Astrocyte (in vitro differentiated cells and primary cell): ENCODE results near the gene IRS4.

ENCODE experiments used
- EZH2 ChIP-seq: IDR thresholded peaks from 2 replicates; pipeline ENCODE4 v1.6.1; 2012; ENCODE audit warnings: mild to moderate bottlenecking, low read length, inconsistent platforms; ENCODE audit not compliant: insufficient read depth
- TF ChIP-seq, protein P1 (sequence below): IDR thresholded peaks from 2 replicates; pipeline ENCODE4 v1.5.1; 2011; ENCODE audit warnings: low read depth, mild to moderate bottlenecking, inconsistent platforms, low read length, moderate library complexity; ENCODE audit not compliant: insufficient read depth

DNA sequence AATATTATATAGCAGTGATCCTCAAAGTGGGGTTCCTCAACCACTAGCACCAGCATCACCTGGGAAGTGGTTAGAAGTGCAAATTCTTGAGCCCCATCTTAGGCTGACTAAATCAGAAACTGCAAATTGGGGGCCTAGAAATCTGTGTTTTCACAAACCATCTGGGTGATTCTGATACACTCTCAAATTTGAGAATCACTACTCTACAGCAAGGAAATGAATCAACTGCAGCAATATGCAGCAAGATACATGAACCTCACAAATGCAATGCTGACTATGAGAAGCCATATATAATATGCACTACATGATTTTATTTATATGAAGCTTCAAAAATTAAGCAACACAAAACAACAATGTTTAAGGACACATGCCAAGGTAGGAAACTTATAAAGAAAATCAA lies 36.2 kb upstream of the IRS4 start:
- TF ChIP-seq, protein P1, sequence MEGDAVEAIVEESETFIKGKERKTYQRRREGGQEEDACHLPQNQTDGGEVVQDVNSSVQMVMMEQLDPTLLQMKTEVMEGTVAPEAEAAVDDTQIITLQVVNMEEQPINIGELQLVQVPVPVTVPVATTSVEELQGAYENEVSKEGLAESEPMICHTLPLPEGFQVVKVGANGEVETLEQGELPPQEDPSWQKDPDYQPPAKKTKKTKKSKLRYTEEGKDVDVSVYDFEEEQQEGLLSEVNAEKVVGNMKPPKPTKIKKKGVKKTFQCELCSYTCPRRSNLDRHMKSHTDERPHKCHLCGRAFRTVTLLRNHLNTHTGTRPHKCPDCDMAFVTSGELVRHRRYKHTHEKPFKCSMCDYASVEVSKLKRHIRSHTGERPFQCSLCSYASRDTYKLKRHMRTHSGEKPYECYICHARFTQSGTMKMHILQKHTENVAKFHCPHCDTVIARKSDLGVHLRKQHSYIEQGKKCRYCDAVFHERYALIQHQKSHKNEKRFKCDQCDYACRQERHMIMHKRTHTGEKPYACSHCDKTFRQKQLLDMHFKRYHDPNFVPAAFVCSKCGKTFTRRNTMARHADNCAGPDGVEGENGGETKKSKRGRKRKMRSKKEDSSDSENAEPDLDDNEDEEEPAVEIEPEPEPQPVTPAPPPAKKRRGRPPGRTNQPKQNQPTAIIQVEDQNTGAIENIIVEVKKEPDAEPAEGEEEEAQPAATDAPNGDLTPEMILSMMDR = no peak
- no peak for TF ChIP-seq EZH2
